HEK293 (cell line): ENCODE measurements around the gene MRPL51.

Source experiments
- CTCF ChIA-PET: fragments of 350-600 bp; formaldehyde crosslinking; extraction: SDS; loops from one replicate; lab custom pipeline; 2021; ENCODE audit warnings: antibody characterized with exemption; lab: Yijun Ruan, JAX
- POLR2A ChIA-PET: fragments of 300-600 bp; formaldehyde crosslinking; extraction: SDS; loops from one replicate; lab custom pipeline; 2020; ENCODE audit warnings: antibody characterized with exemption, inconsistent platforms; lab: Yijun Ruan, JAX
- H3K27ac ChIP-seq: fragments of 200-500 bp; sonication (Bioruptor generic); 2 replicates; pipeline ENCODE4 v1.5.1; 2014; ENCODE audit warnings: low read depth, low read length, control low read depth, inconsistent platforms; ENCODE audit errors: extremely low read depth
- H3K36me3 ChIP-seq, 2 experiments: fragments of 200-500 bp in 1 of 2; sonication (Bioruptor generic) in 1 of 2; 1 replicate in 1 of 2; 2 replicates in 1 of 2; pipeline ENCODE4 v1.5.1; 2014 to 2017; ENCODE audit warnings: inconsistent platforms in 2 of 2, low read length in 2 of 2; ENCODE audit not compliant: control insufficient read depth in 2 of 2, insufficient read depth in 1 of 2
- H3K4me1 ChIP-seq: fragments of 200-500 bp; sonication (Bioruptor generic); 2 replicates; pipeline ENCODE4 v1.5.1; 2014; ENCODE audit warnings: mild to moderate bottlenecking, low read length, inconsistent platforms; ENCODE audit not compliant: control insufficient read depth, insufficient read depth
- H3K4me3 ChIP-seq: 2 replicates; pipeline ENCODE4 v1.5.1; 2011; ENCODE audit warnings: low read depth, mild to moderate bottlenecking, control low read depth, low read length, moderate library complexity
- H3K9me3 ChIP-seq: fragments of 200-500 bp; sonication (Bioruptor generic); 2 replicates; pipeline ENCODE4 v1.5.1; 2014; ENCODE audit warnings: low read depth, low read length, inconsistent platforms; ENCODE audit not compliant: control insufficient read depth, insufficient read depth
- BCL11B ChIP-seq: fragments of 450-650 bp; formaldehyde crosslinking; IDR thresholded peaks from 2 replicates; pipeline ENCODE4 v1.5.1; 2016; ENCODE audit warnings: low read depth, missing biosample characterization, missing genetic modification characterization
- KLF16 ChIP-seq: fragments of 450-650 bp; formaldehyde crosslinking; IDR thresholded peaks from 2 replicates; pipeline ENCODE4 v1.5.1; 2017; ENCODE audit warnings: missing biosample characterization, missing genetic modification characterization
- SALL2 ChIP-seq: fragments of 450-650 bp; formaldehyde crosslinking; IDR thresholded peaks from 2 replicates; pipeline ENCODE4 v1.5.0; 2017; ENCODE audit warnings: missing biosample characterization, mild to moderate bottlenecking, missing genetic modification characterization, borderline replicate concordance
- SETDB1 ChIP-seq: IDR thresholded peaks from one replicate; pipeline ENCODE4 v1.6.1; 2017; ENCODE audit warnings: mild to moderate bottlenecking, low read length, moderate library complexity, mixed read lengths; ENCODE audit not compliant: insufficient read length
- WT1 ChIP-seq: fragments of 450-650 bp; formaldehyde crosslinking; IDR thresholded peaks from 2 replicates; pipeline ENCODE4 v1.5.1; 2016; ENCODE audit warnings: missing biosample characterization, missing genetic modification characterization
- YY2 ChIP-seq: fragments of 450-650 bp; formaldehyde crosslinking; IDR thresholded peaks from 2 replicates; pipeline ENCODE4 v1.5.1; 2016; ENCODE audit warnings: missing biosample characterization, missing genetic modification characterization
- ZFHX2 ChIP-seq: fragments of 450-650 bp; formaldehyde crosslinking; conservative IDR thresholded peaks from 2 replicates; pipeline ENCODE4 v1.5.1; 2016; ENCODE audit warnings: missing biosample characterization, missing genetic modification characterization
- ZFP37 ChIP-seq: fragments of 450-650 bp; formaldehyde crosslinking; IDR thresholded peaks from 2 replicates; pipeline ENCODE4 v1.5.1; 2016; ENCODE audit warnings: missing biosample characterization, missing genetic modification characterization
- ZNF114 ChIP-seq: fragments of 450-650 bp; formaldehyde crosslinking; IDR thresholded peaks from 2 replicates; pipeline ENCODE4 v1.5.0; 2017; ENCODE audit warnings: missing biosample characterization, missing genetic modification characterization
- ZNF146 ChIP-seq: fragments of 450-650 bp; formaldehyde crosslinking; IDR thresholded peaks from 2 replicates; pipeline ENCODE4 v1.5.1; 2016; ENCODE audit warnings: missing biosample characterization, missing genetic modification characterization
- ZNF16 ChIP-seq: fragments of 450-650 bp; formaldehyde crosslinking; IDR thresholded peaks from 2 replicates; pipeline ENCODE4 v1.5.1; 2016; ENCODE audit warnings: low read depth, missing biosample characterization, missing genetic modification characterization
- ZNF174 ChIP-seq: fragments of 450-650 bp; formaldehyde crosslinking; IDR thresholded peaks from 2 replicates; pipeline ENCODE4 v1.5.0; 2017; ENCODE audit warnings: missing biosample characterization, mild to moderate bottlenecking, missing genetic modification characterization
- ZNF239 ChIP-seq: fragments of 450-650 bp; formaldehyde crosslinking; IDR thresholded peaks from 2 replicates; pipeline ENCODE4 v1.5.1; 2016; ENCODE audit warnings: missing biosample characterization, missing genetic modification characterization
- ZNF324 ChIP-seq: fragments of 450-650 bp; formaldehyde crosslinking; IDR thresholded peaks from 2 replicates; pipeline ENCODE4 v1.5.1; 2016; ENCODE audit warnings: missing biosample characterization, missing genetic modification characterization
- ZNF354C ChIP-seq: fragments of 450-650 bp; formaldehyde crosslinking; IDR thresholded peaks from 2 replicates; pipeline ENCODE4 v1.5.1; 2016; ENCODE audit warnings: missing biosample characterization, missing genetic modification characterization, low read depth, borderline replicate concordance
- ZNF394 ChIP-seq: fragments of 450-650 bp; formaldehyde crosslinking; IDR thresholded peaks from 2 replicates; pipeline ENCODE4 v1.5.1; 2016; ENCODE audit warnings: missing biosample characterization, missing genetic modification characterization, mild to moderate bottlenecking, moderate library complexity, borderline replicate concordance
- ZNF48 ChIP-seq: fragments of 450-650 bp; formaldehyde crosslinking; IDR thresholded peaks from 2 replicates; pipeline ENCODE4 v1.5.1; 2016; ENCODE audit warnings: missing biosample characterization, missing genetic modification characterization
- ZNF558 ChIP-seq: fragments of 450-650 bp; formaldehyde crosslinking; IDR thresholded peaks from 2 replicates; pipeline ENCODE4 v1.5.1; 2016; ENCODE audit warnings: missing biosample characterization, missing genetic modification characterization
- ZNF596 ChIP-seq: fragments of 450-650 bp; IDR thresholded peaks from 2 replicates; pipeline ENCODE4 v1.5.0; 2018; ENCODE audit warnings: missing biosample characterization, mild to moderate bottlenecking, missing genetic modification characterization, moderate library complexity
- ZNF610 ChIP-seq: fragments of 450-650 bp; formaldehyde crosslinking; IDR thresholded peaks from 2 replicates; pipeline ENCODE4 v1.5.1; 2016; ENCODE audit warnings: missing biosample characterization, missing genetic modification characterization, borderline replicate concordance
- ZNF626 ChIP-seq: fragments of 450-650 bp; sonication (Bioruptor Pico); formaldehyde crosslinking; IDR thresholded peaks from 2 replicates; pipeline ENCODE4 v1.5.1; 2018; ENCODE audit warnings: missing biosample characterization, missing genetic modification characterization, inconsistent platforms
- ZNF629 ChIP-seq: fragments of 450-650 bp; formaldehyde crosslinking; IDR thresholded peaks from 2 replicates; pipeline ENCODE4 v1.5.1; 2017; ENCODE audit warnings: missing biosample characterization, missing genetic modification characterization
- ZNF654 ChIP-seq: fragments of 450-650 bp; formaldehyde crosslinking; IDR thresholded peaks from 2 replicates; pipeline ENCODE4 v1.5.1; 2016; ENCODE audit warnings: low read depth, missing biosample characterization, missing genetic modification characterization
- ZNF677 ChIP-seq: fragments of 450-650 bp; IDR thresholded peaks from 2 replicates; pipeline ENCODE4 v1.5.0; 2018; ENCODE audit warnings: missing biosample characterization, mild to moderate bottlenecking, missing genetic modification characterization, moderate library complexity
- ZNF707 ChIP-seq: fragments of 450-650 bp; formaldehyde crosslinking; IDR thresholded peaks from 2 replicates; pipeline ENCODE4 v1.5.1; 2016; ENCODE audit warnings: missing biosample characterization, missing genetic modification characterization
- ZNF792 ChIP-seq: fragments of 450-650 bp; formaldehyde crosslinking; IDR thresholded peaks from 2 replicates; pipeline ENCODE4 v1.5.1; 2016; ENCODE audit warnings: missing biosample characterization, missing genetic modification characterization
- ZNF843 ChIP-seq: fragments of 450-650 bp; formaldehyde crosslinking; IDR thresholded peaks from 2 replicates; pipeline ENCODE4 v1.5.1; 2016; ENCODE audit warnings: missing biosample characterization, missing genetic modification characterization
- TF ChIP-seq, protein P1 (sequence below): fragments of 450-650 bp; formaldehyde crosslinking; IDR thresholded peaks from 2 replicates; pipeline ENCODE4 v1.5.1; 2016; ENCODE audit warnings: missing biosample characterization, missing genetic modification characterization, borderline replicate concordance

MRPL51 gene

DNA sequence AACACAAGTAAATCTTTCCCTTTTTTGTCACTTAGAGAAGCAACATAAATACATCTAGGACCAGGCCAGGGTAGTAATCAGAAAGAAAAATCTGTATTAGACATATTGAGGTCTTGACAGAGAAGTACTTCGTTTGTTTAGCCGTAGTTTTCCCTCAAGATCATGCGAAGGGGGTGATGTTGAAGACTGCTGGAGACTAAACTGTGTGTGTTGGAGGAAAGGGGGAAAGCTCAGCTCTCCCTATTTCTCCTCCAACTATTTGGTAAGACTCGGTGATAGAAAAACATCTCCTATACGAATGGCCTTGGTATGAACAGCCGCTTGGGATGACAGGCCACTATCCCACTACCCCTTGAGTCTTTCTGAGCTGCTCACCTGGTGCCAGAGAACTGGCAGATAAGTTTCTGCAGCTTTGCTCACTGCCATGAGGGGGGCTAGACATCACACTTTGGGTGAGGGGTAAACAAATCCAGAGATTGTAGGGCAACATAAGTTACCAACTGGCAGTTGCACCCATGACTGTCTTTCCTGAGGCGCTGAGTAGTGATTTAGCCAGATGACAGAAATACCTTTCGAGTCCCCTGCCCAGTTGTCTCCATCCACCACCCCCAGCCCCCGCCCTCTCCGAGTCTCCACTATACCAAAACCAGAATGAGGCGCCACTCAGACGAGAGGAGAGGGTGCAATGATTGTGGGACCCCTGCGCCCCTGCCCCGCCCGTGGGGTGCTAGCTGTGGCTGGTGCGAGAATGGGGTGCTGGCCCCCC lies 23.3 kb downstream of the MRPL51 start (continued):
- TF ChIP-seq, protein P1, sequence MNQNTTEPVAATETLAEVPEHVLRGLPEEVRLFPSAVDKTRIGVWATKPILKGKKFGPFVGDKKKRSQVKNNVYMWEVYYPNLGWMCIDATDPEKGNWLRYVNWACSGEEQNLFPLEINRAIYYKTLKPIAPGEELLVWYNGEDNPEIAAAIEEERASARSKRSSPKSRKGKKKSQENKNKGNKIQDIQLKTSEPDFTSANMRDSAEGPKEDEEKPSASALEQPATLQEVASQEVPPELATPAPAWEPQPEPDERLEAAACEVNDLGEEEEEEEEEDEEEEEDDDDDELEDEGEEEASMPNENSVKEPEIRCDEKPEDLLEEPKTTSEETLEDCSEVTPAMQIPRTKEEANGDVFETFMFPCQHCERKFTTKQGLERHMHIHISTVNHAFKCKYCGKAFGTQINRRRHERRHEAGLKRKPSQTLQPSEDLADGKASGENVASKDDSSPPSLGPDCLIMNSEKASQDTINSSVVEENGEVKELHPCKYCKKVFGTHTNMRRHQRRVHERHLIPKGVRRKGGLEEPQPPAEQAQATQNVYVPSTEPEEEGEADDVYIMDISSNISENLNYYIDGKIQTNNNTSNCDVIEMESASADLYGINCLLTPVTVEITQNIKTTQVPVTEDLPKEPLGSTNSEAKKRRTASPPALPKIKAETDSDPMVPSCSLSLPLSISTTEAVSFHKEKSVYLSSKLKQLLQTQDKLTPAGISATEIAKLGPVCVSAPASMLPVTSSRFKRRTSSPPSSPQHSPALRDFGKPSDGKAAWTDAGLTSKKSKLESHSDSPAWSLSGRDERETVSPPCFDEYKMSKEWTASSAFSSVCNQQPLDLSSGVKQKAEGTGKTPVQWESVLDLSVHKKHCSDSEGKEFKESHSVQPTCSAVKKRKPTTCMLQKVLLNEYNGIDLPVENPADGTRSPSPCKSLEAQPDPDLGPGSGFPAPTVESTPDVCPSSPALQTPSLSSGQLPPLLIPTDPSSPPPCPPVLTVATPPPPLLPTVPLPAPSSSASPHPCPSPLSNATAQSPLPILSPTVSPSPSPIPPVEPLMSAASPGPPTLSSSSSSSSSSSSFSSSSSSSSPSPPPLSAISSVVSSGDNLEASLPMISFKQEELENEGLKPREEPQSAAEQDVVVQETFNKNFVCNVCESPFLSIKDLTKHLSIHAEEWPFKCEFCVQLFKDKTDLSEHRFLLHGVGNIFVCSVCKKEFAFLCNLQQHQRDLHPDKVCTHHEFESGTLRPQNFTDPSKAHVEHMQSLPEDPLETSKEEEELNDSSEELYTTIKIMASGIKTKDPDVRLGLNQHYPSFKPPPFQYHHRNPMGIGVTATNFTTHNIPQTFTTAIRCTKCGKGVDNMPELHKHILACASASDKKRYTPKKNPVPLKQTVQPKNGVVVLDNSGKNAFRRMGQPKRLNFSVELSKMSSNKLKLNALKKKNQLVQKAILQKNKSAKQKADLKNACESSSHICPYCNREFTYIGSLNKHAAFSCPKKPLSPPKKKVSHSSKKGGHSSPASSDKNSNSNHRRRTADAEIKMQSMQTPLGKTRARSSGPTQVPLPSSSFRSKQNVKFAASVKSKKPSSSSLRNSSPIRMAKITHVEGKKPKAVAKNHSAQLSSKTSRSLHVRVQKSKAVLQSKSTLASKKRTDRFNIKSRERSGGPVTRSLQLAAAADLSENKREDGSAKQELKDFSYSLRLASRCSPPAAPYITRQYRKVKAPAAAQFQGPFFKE (tag by site-specific recombination) = 0 out of 2 replicates have a peak, but pooled peaks have one; percentile 61

DNA sequence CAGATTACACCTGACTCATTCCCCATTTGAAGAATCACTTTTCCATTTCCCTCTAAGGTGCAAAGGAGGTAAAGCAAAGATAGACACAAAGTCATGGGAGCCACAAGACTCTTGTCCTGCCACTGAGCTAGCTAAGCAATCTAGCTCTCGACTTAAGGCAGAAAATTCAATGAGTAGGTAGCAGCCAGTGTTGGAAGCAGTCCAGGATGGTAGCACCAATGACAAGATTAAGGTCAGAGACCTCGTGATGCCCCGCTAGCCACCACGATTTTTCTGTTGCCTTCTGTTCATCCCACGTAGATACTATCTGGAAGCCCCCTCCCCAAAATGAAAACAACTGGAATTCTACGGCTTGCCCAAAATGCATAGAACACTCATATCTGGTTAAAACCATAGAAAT lies 24.0 kb downstream of the MRPL51 start:
- Histone ChIP-seq H3K36me3 (peaks cover 7 to 27% of the 10 kb centered on the region in 2 experiments), H3K27ac (no peak overlapping the region), H3K4me1 (peaks cover 2% of the 10 kb centered on the region; the same call in 1 of the 2 replicates), H3K4me3 (no peak overlapping the region), H3K9me3 (no peaks in the 10 kb centered on the region)
- ChIA-PET CTCF (interaction anchor here (0.6 to 2.2 kb wide), 6 partner anchors 45 to 480 kb away, joined by 3 to 11 read pairs (median 6); no protein-coding TSS in a partner anchor), POLR2A (interaction anchor here (0.6 to 3.5 kb wide), 8 partner anchors 9 to 133 kb away, joined by 6 to 74 read pairs (median 21); partner anchors contain the start of genes GAPDH and MRPL51)
- TF ChIP-seq ZFHX2 (tag by site-specific recombination) = no peak
- no peak for TF ChIP-seq SETDB1
- no peak for TF ChIP-seq ZNF610 (tag by site-specific recombination)
- TF ChIP-seq ZFP37 (tag by site-specific recombination) = no peak
- TF ChIP-seq ZNF324 (tag by site-specific recombination) = no peak
- TF ChIP-seq ZNF114 (tag by site-specific recombination) = no peak
- no peak for TF ChIP-seq ZNF354C (tag by site-specific recombination)
- TF ChIP-seq ZNF146 = no peak
- TF ChIP-seq ZNF48 (tag by site-specific recombination) = no peak
- TF ChIP-seq ZNF174 (tag by site-specific recombination) = no peak
- no peak for TF ChIP-seq YY2
- TF ChIP-seq ZNF843 (tag by site-specific recombination) = no peak
- no peak for TF ChIP-seq ZNF558
- TF ChIP-seq ZNF654 (tag by site-specific recombination) = no peak
- TF ChIP-seq ZNF707 (tag by site-specific recombination) = no peak
- TF ChIP-seq ZNF16 (tag by site-specific recombination) = no peak
- TF ChIP-seq ZNF626 (tag by site-specific recombination) = no peak

DNA sequence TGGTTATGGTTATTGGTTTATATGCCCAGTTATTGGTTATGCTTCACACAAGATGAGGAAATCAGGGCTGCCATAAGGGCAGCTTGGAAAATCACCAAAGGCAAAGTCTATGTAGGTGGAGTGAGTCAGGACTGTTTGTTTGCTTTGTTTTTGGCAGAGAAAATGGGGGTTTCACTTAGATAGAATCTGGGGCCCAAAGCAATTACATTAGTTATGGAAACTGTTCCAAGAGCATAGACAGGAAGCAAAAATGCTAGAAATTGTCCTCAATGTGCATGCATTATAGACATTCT lies 24.8 kb downstream of the MRPL51 start:
- H3K4me3 ChIP-seq = no peak overlapping the region
- H3K4me1 ChIP-seq = peaks cover 2% of the 10 kb centered on the region; the same call in 1 of the 2 replicates
- ChIA-PET CTCF (interaction anchor here (0.8 to 2.2 kb wide), 4 partner anchors 44 to 479 kb away, joined by 3 to 11 read pairs (median 8); no protein-coding TSS in a partner anchor), POLR2A (interaction anchor here (3.4 kb wide), 1 partner anchor 67 kb away, joined by 50 read pairs; the partner anchor contains the start of gene GAPDH)
- H3K27ac ChIP-seq = no peak overlapping the region
- no peaks in the 10 kb centered on the region for H3K9me3 ChIP-seq
- peaks cover 9 to 36% of the 10 kb centered on the region in 2 experiments for H3K36me3 ChIP-seq
- no peak; the same call in 1 of the 2 replicates for TF ChIP-seq SALL2 (tag by site-specific recombination)
- TF ChIP-seq ZNF792 (tag by site-specific recombination) = no peak
- no peak for TF ChIP-seq ZNF394
- no peak for TF ChIP-seq WT1
- TF ChIP-seq BCL11B = no peak
- no peak for TF ChIP-seq ZNF239 (tag by site-specific recombination)
- TF ChIP-seq ZNF596 = no peak
- TF ChIP-seq KLF16 (tag by site-specific recombination) = no peak
- TF ChIP-seq ZNF677 (tag by site-specific recombination) = no peak
- TF ChIP-seq ZNF629 (tag by site-specific recombination) = no peak
